Right forelimb (tissue), 1 donor: ENCODE data around the gene SEC11C.
A peak's percentile ranks its signal among the peaks of the same experiment; 100 is the strongest.
"Not testable (repeated sequence)": the region's sequence is repeated elsewhere in the genome, so short reads cannot be mapped to it uniquely, and the experiment has no call there.

ENCODE experiments used
- DNase-seq: peaks from one replicate; pipeline ENCODE4 v3.0.0-alpha.2; 2018

Gene SEC11C

GRCh38 chr18:59139615-59140301 is at the start of gene SEC11C:
Gene SEC11C, plus strand, starts transcription at chr18:59139884. Its CDS starts 65 bp downstream, at chr18:59139949.
- peak; percentile 96 for DNase-seq

GRCh38 chr18:59090966-59091603 is 48.6 kb upstream of the SEC11C start:
- DNase-seq: no peak

- DNase-seq: no peak
These were observed 46.0 kb upstream of the SEC11C start for GRCh38 chr18:59093668-59094067.

GRCh38 chr18:59094569-59094968 is 45.1 kb upstream of the SEC11C start:
- DNase-seq: no peak

GRCh38 chr18:59096098-59096789 is 43.4 kb upstream of the SEC11C start:
- no peak for DNase-seq

GRCh38 chr18:59101830-59102414 is 37.8 kb upstream of the SEC11C start:
- no peak for DNase-seq

- no peak for DNase-seq
These were observed 30.3 kb upstream of the SEC11C start for GRCh38 chr18:59109375-59109774.

GRCh38 chr18:59114160-59114559 is 25.5 kb upstream of the SEC11C start:
- DNase-seq: no peak

- no peak for DNase-seq
These were observed 15.9 kb upstream of the SEC11C start for GRCh38 chr18:59123588-59124369.

- no peak for DNase-seq
These were observed 15.3 kb upstream of the SEC11C start for GRCh38 chr18:59124370-59124704.

GRCh38 chr18:59127047-59127446 is 12.6 kb upstream of the SEC11C start:
- no peak for DNase-seq

- no peak for DNase-seq
These were observed 9.6 kb upstream of the SEC11C start for GRCh38 chr18:59129951-59130703.

- DNase-seq: no peak
These were observed 6.7 kb upstream of the SEC11C start for GRCh38 chr18:59132810-59133465.

- no peak for DNase-seq
These were observed 431 bp upstream of the SEC11C start for GRCh38 chr18:59139291-59139614.

GRCh38 chr18:59140302-59140885 is 710 bp downstream of the SEC11C start:
- DNase-seq: peak; percentile 46

- no peak for DNase-seq
These were observed 1.8 kb downstream of the SEC11C start for GRCh38 chr18:59141294-59142068.

GRCh38 chr18:59142274-59142673 is 2.6 kb downstream of the SEC11C start:
- DNase-seq: no peak

GRCh38 chr18:59142800-59143416 is 3.2 kb downstream of the SEC11C start:
- DNase-seq: not testable (repeated sequence)

GRCh38 chr18:59143441-59143840 is 3.8 kb downstream of the SEC11C start:
- no peak for DNase-seq

GRCh38 chr18:59144483-59144882 is 4.8 kb downstream of the SEC11C start:
- no peak for DNase-seq
